Fibroblast of lung (primary cell): ENCODE results near the gene ANO2.

Experiments used
- EZH2 ChIP-seq: IDR thresholded peaks from 2 replicates; pipeline ENCODE4 v1.5.1; 2012; ENCODE audit warnings: low read length, control low read depth, mild to moderate bottlenecking; ENCODE audit errors: missing control alignments
- TF ChIP-seq, protein P1 (sequence below), 2 donors: IDR thresholded peaks in 1 of 2; conservative IDR thresholded peaks in 1 of 2; 1 replicate in 1 of 2; 2 replicates in 1 of 2; pipeline ENCODE4 v1.5.1; 2011 to 2012; ENCODE audit warnings: low read length in 2 of 2, control low read depth in 1 of 2, inconsistent platforms in 1 of 2, low read depth in 1 of 2, mild to moderate bottlenecking in 1 of 2

DNA sequence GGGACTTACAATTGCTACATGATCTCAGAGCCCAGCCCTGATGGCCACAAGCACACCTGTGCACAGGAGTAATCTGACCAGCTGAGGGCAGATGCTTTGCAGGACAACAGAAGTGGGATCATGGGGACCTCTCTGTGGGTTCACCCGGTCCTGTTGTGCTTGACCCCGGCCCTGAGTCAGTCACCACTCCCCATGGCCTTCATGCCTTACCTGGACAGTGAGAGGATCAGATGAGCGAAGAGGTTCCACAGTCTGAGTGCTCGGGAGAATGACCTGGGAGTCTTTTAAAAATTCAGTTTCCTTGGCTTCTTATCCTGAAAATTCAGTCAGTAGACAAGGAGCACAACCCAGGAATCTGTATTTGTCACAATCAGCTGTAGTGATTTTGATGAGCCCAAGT, 425.0 kb downstream of the ANO2 start:
- TF ChIP-seq, protein P1, sequence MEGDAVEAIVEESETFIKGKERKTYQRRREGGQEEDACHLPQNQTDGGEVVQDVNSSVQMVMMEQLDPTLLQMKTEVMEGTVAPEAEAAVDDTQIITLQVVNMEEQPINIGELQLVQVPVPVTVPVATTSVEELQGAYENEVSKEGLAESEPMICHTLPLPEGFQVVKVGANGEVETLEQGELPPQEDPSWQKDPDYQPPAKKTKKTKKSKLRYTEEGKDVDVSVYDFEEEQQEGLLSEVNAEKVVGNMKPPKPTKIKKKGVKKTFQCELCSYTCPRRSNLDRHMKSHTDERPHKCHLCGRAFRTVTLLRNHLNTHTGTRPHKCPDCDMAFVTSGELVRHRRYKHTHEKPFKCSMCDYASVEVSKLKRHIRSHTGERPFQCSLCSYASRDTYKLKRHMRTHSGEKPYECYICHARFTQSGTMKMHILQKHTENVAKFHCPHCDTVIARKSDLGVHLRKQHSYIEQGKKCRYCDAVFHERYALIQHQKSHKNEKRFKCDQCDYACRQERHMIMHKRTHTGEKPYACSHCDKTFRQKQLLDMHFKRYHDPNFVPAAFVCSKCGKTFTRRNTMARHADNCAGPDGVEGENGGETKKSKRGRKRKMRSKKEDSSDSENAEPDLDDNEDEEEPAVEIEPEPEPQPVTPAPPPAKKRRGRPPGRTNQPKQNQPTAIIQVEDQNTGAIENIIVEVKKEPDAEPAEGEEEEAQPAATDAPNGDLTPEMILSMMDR (conservative IDR thresholded peaks at IDR 0.05 in 1 of 2, IDR thresholded peaks at IDR 0.05 in 1 of 2; ENCODE audit: low read depth in 1 of 2, low read length in 2 of 2), result no peak
- TF ChIP-seq EZH2, result no peak
